HCT116 (cell line): ENCODE results near the gene ACADS. TPM values are rescaled to one million over a fixed set of nuclear protein-coding genes. Genes with fewer than 3 reads are reported as not detected.

Experiments
- ATAC-seq: fragments of 200-7000 bp; cut with Tn5 transposase; 2 replicates; pipeline ENCODE4 v1.9.1; 2020; ENCODE audit warnings: mild to moderate bottlenecking, moderate library complexity
- BruUV-seq: library from RNA; stranded (reverse); fragments of 400-500 nt; replicated peaks from 2 replicates; lab custom pipeline; 2021; lab: Mats Ljungman, UMichigan
- CTCF ChIA-PET: fragments of 300-600 bp; sonication (Branson Sonifier 250); formaldehyde crosslinking; loops from one replicate; lab custom pipeline; 2021; ENCODE audit warnings: antibody characterized with exemption; lab: Charles Lee
- POLR2A ChIA-PET: fragments of 300-600, 350-600 bp; sonication (Branson Sonifier 250); formaldehyde crosslinking; loops from one replicate; lab custom pipeline; 2021; ENCODE audit warnings: antibody characterized with exemption; lab: Charles Lee
- RAD21 ChIA-PET, 2 experiments: fragments of 300-600 bp; sonication (Branson Sonifier 250); formaldehyde crosslinking; loops; one replicate each; lab custom pipeline; 2023; ENCODE audit warnings: low total read pairs in 2 of 2; ENCODE audit not compliant: uncharacterized antibody in 2 of 2, unreplicated experiment in 2 of 2, low non-redundant PET in 1 of 2; lab: Charles Lee
- DNase-seq: peaks from one replicate; pipeline ENCODE4 v3.0.0-alpha.2; 2010; ENCODE audit warnings: low read depth, low spot score
- H2AFZ ChIP-seq: fragments of 200-600 bp; shearing (Covaris generic), sonication (generic); 2 replicates; pipeline ENCODE4 v1.6.1; 2017; ENCODE audit warnings: low read depth, mixed run types, mixed read lengths, antibody characterized with exemption, low read length; ENCODE audit not compliant: poor library complexity, severe bottlenecking
- H3K27ac ChIP-seq: 2 replicates; pipeline ENCODE4 v1.5.1; 2012; ENCODE audit warnings: low read depth, low read length
- H3K27me3 ChIP-seq: fragments of 200-600 bp; sonication (generic); 2 replicates; pipeline ENCODE4 v1.6.1; 2016; ENCODE audit warnings: mixed run types, low read length, mixed read lengths; ENCODE audit not compliant: insufficient read depth
- H3K36me3 ChIP-seq, 2 experiments: fragments of 200-500 bp in 1 of 2; fragments of 200-600 bp in 1 of 2; sonication (Bioruptor generic) in 1 of 2; sonication (generic) in 1 of 2; 2 replicates each; pipeline versions ENCODE4 v1.5.1 to v1.6.1; 2014 to 2016; ENCODE audit warnings: low read length in 2 of 2, inconsistent platforms in 1 of 2, mixed read lengths in 1 of 2, mixed run types in 1 of 2; ENCODE audit not compliant: insufficient read depth in 2 of 2, control insufficient read depth in 1 of 2
- H3K4me1 ChIP-seq, 2 experiments: fragments of 200-600 bp in 1 of 2; sonication (generic) in 1 of 2; 2 replicates each; pipeline versions ENCODE4 v1.5.1 to v1.6.1; 2012 to 2017; ENCODE audit warnings: low read length in 2 of 2, inconsistent platforms in 1 of 2, mild to moderate bottlenecking in 1 of 2, mixed read lengths in 1 of 2, mixed run types in 1 of 2, moderate library complexity in 1 of 2; ENCODE audit not compliant: insufficient read depth in 2 of 2, control insufficient read depth in 1 of 2
- H3K4me2 ChIP-seq: fragments of 200-600 bp; sonication (generic); 2 replicates; pipeline ENCODE4 v1.6.1; 2017; ENCODE audit warnings: mixed run types, low read length, mixed read lengths
- H3K4me3 ChIP-seq, 2 experiments: fragments of 200-600 bp in 1 of 2; sonication (generic) in 1 of 2; replicated peaks in 1 of 2; 2 replicates each; pipeline ENCODE4 v1.5.1; 2011 to 2016; ENCODE audit warnings: low read length in 2 of 2, control low read depth in 1 of 2, low read depth in 1 of 2, mild to moderate bottlenecking in 1 of 2, mixed read lengths in 1 of 2, mixed run types in 1 of 2
- H3K79me2 ChIP-seq: fragments of 200-600 bp; sonication (generic); 2 replicates; pipeline ENCODE4 v1.6.1; 2017; ENCODE audit warnings: mild to moderate bottlenecking, mixed run types, low read length, moderate library complexity, mixed read lengths; ENCODE audit not compliant: insufficient read depth
- H3K9ac ChIP-seq: fragments of 200-600 bp; sonication (generic); 2 replicates; pipeline ENCODE4 v1.6.1; 2016; ENCODE audit warnings: low read length, mixed read lengths
- H3K9me2 ChIP-seq: fragments of 200-600 bp; sonication (generic), shearing (Covaris generic); 2 replicates; pipeline ENCODE4 v1.6.1; 2017; ENCODE audit warnings: mixed run types, mild to moderate bottlenecking, moderate library complexity; ENCODE audit not compliant: insufficient read depth
- H3K9me3 ChIP-seq, 2 experiments: fragments of 200-500 bp in 1 of 2; fragments of 200-600 bp in 1 of 2; sonication (Bioruptor generic) in 1 of 2; sonication (generic) in 1 of 2; 2 replicates each; pipeline ENCODE4 v1.6.1; 2014 to 2017; ENCODE audit warnings: low read length in 2 of 2, mixed read lengths in 2 of 2, inconsistent platforms in 1 of 2, low read depth in 1 of 2, mild to moderate bottlenecking in 1 of 2, mixed run types in 1 of 2, moderate library complexity in 1 of 2; ENCODE audit not compliant: control insufficient read depth in 1 of 2, insufficient read depth in 1 of 2
- H4K20me1 ChIP-seq: fragments of 200-600 bp; sonication (generic), shearing (Covaris generic); 2 replicates; pipeline ENCODE4 v1.6.1; 2017; ENCODE audit warnings: mixed run types, mild to moderate bottlenecking, moderate library complexity; ENCODE audit not compliant: insufficient read depth
- CBX3 ChIP-seq: IDR thresholded peaks from 2 replicates; pipeline ENCODE4 v1.6.1; 2012; ENCODE audit warnings: low read depth
- CEBPB ChIP-seq: IDR thresholded peaks from 2 replicates; pipeline ENCODE4 v1.6.1; 2012; ENCODE audit warnings: low read depth
- EZH2phosphoT487 ChIP-seq: fragments of 200-600 bp; IDR thresholded peaks from 2 replicates; pipeline ENCODE4 v1.6.1; 2018; ENCODE audit warnings: antibody characterized with exemption, borderline replicate concordance
- FOSL1 ChIP-seq: IDR thresholded peaks from 2 replicates; pipeline ENCODE4 v1.6.1; 2012; ENCODE audit warnings: low read depth
- JUND ChIP-seq: IDR thresholded peaks from 2 replicates; pipeline ENCODE4 v1.6.1; 2012
- POLR2A ChIP-seq: IDR thresholded peaks from 2 replicates; pipeline ENCODE4 v1.7.0; 2011; ENCODE audit warnings: borderline replicate concordance; ENCODE audit not compliant: insufficient read depth, insufficient read length; ENCODE audit errors: extremely low read depth
- POLR2AphosphoS5 ChIP-seq: IDR thresholded peaks from 2 replicates; pipeline ENCODE4 v1.6.1; 2011; ENCODE audit warnings: mild to moderate bottlenecking, low read depth, low read length, moderate library complexity
- SP1 ChIP-seq: IDR thresholded peaks from 2 replicates; pipeline ENCODE4 v1.6.1; 2012; ENCODE audit warnings: low read depth
- TCF7L2 ChIP-seq: IDR thresholded peaks from 2 replicates; pipeline ENCODE4 v1.7.0; 2011; ENCODE audit warnings: borderline replicate concordance, inconsistent platforms; ENCODE audit not compliant: insufficient read depth, insufficient read length; ENCODE audit errors: extremely low read depth
- ZNF274 ChIP-seq: fragments of 200-500 bp; sonication (Bioruptor generic); IDR thresholded peaks from 2 replicates; pipeline ENCODE4 v1.6.1; 2014; ENCODE audit warnings: mild to moderate bottlenecking, low read depth, low read length, inconsistent platforms
- intact Hi-C: fragments of 100-400 bp; cut with micrococcal nuclease; formaldehyde crosslinking; loops from 2 replicates; pipeline ENCODE4 v1.10.0; 2022
- total RNA-seq: library from RNA; stranded (reverse); gene quantifications from one replicate; pipeline ENCODE4 v1.2.1, GENCODE V29; 2021; ENCODE audit not compliant: unreplicated experiment
- TF ChIP-seq, protein P1 (sequence below): IDR thresholded peaks from 2 replicates; pipeline ENCODE4 v1.6.1; 2012
- TF ChIP-seq, protein P2 (sequence below), 3 experiments: fragments of 200-600 bp in 1 of 3; sonication (generic) in 1 of 3; IDR thresholded peaks in 2 of 3; conservative IDR thresholded peaks in 1 of 3; 2 replicates each; pipeline ENCODE4 v1.5.1; 2012 to 2017; ENCODE audit warnings: low read depth in 2 of 3, low read length in 2 of 3, antibody characterized with exemption in 1 of 3, borderline replicate concordance in 1 of 3, control low read depth in 1 of 3, mild to moderate bottlenecking in 1 of 3, mixed read lengths in 1 of 3, mixed run types in 1 of 3, moderate library complexity in 1 of 3; ENCODE audit not compliant: insufficient read depth in 1 of 3

ACADS gene
- total RNA-seq, 1 experiment from 2014 or later = 21.4 TPM

DNA sequence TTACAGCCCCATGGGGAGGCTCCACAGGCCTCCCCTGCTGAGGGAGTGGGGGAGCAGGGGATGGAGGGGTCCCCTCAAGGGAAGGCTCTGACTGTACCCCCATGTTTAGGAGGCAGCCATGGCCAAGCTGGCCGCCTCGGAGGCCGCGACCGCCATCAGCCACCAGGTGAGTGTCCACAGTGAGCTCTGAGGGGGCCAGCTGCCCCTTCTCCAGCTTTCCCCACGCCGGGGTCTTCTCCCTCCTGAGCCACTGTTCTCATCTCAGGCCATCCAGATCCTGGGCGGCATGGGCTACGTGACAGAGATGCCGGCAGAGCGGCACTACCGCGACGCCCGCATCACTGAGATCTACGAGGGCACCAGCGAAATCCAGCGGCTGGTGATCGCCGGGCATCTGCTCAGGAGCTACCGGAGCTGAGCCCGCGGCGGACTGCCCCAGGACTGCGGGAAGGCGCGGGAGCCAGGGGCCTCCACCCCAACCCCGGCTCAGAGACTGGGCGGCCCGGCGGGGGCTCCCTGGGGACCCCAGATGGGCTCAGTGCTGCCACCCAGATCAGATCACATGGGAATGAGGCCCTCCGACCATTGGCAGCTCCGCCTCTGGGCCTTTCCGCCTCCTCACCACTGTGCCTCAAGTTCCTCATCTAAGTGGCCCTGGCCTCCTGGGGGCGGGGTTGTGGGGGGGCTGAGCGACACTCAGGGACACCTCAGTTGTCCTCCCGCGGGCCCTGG is 13.6 kb downstream of the ACADS start:
- Histone ChIP-seq H3K27me3 (no peaks in the 10 kb centered on the region), H3K4me2 (no peak overlapping the region), H3K27ac (no peak overlapping the region), H3K4me1 (no peaks in the 10 kb centered on the region), H3K9me3 (no peaks in the 10 kb centered on the region), H3K9me2 (no peaks in the 10 kb centered on the region), H3K4me3 (no peak overlapping the region), H4K20me1 (no peaks in the 10 kb centered on the region), H3K36me3 (no peaks in the 10 kb centered on the region), H3K9ac (no peak overlapping the region), H3K79me2 (no peaks in the 10 kb centered on the region), H2AFZ (no peak overlapping the region)
- ATAC-seq (no peak; the same call in 1 of the 2 replicates), DNase-seq (no peak)
- TF ChIP-seq, protein P1, sequence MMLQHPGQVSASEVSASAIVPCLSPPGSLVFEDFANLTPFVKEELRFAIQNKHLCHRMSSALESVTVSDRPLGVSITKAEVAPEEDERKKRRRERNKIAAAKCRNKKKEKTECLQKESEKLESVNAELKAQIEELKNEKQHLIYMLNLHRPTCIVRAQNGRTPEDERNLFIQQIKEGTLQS = no peak
- TF ChIP-seq SP1 = no peak
- TF ChIP-seq CBX3 = no peak
- TF ChIP-seq EZH2phosphoT487 = no peak
- TF ChIP-seq FOSL1 = no peak
- no peak for TF ChIP-seq ZNF274
- ChIA-PET RAD21 (no interaction called here), POLR2A (interaction anchor here (0.6 kb wide), 1 partner anchor 484 kb away, joined by 3 read pairs; no protein-coding TSS in a partner anchor), CTCF (no interaction called here)
- BruUV-seq = no TSS peak
- intact Hi-C loops = no loop called here

DNA sequence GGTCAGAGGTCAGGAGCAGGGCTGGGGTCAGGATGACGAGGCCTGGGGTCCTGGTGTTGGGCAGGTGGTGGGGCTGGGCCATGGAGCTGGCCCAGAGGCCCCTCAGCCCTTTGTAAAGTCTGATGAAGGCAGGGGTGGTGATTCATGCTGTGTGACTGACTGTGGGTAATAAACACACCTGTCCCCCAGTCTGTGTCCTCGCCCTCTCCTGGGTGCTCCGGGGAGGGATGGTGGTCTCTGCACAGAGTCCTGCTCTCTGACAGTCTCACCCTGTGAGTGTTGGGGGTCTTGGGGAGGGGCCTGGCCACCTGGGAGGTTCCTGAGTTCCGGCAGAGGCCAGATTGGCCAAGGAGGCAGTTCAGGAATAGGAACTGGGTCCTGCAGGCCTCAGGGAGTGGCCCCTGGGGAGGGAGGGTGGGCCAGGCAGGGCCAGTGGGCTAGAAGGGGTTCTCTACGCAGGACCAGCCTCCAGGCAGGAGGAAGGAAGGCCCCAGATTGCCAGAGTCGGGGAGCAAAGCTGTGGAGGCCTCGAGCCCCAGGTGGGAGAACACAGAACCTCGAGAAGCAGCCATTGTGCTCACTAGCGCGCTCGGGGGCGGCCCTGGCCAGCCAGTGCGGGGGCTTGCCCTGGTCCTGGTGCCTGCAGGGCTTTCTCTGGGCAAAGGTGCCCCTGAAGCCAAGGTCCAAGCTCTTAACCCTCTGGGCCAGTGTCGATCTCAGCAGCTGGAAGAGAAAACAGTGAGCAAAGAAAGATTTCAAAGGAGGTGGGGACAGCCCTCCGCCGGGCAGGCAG is 14.4 kb downstream of the ACADS start:
- no TSS peak for BruUV-seq
- Histone ChIP-seq H3K36me3 (no peaks in the 10 kb centered on the region), H3K4me2 (no peak overlapping the region), H3K9me3 (no peaks in the 10 kb centered on the region), H4K20me1 (no peaks in the 10 kb centered on the region), H3K79me2 (no peaks in the 10 kb centered on the region), H3K4me1 (no peaks in the 10 kb centered on the region), H3K4me3 (no peak overlapping the region), H3K27me3 (no peaks in the 10 kb centered on the region), H3K9ac (no peak overlapping the region), H3K27ac (no peak overlapping the region), H3K9me2 (no peaks in the 10 kb centered on the region), H2AFZ (no peak overlapping the region)
- no peak for ATAC-seq
- intact Hi-C loops = no loop called here
- DNase-seq = no peak
- POLR2A ChIA-PET = interaction anchor here (0.6 kb wide), 1 partner anchor 484 kb away, joined by 3 read pairs; no protein-coding TSS in a partner anchor
- CTCF ChIA-PET = no interaction called here
- RAD21 ChIA-PET = no interaction called here
- TF ChIP-seq SP1 = no peak
- no peak for TF ChIP-seq TCF7L2
- no peak for TF ChIP-seq JUND
- TF ChIP-seq, protein P1 = no peak
- no peak for TF ChIP-seq POLR2AphosphoS5
- no peak for TF ChIP-seq FOSL1
- TF ChIP-seq, protein P2, sequence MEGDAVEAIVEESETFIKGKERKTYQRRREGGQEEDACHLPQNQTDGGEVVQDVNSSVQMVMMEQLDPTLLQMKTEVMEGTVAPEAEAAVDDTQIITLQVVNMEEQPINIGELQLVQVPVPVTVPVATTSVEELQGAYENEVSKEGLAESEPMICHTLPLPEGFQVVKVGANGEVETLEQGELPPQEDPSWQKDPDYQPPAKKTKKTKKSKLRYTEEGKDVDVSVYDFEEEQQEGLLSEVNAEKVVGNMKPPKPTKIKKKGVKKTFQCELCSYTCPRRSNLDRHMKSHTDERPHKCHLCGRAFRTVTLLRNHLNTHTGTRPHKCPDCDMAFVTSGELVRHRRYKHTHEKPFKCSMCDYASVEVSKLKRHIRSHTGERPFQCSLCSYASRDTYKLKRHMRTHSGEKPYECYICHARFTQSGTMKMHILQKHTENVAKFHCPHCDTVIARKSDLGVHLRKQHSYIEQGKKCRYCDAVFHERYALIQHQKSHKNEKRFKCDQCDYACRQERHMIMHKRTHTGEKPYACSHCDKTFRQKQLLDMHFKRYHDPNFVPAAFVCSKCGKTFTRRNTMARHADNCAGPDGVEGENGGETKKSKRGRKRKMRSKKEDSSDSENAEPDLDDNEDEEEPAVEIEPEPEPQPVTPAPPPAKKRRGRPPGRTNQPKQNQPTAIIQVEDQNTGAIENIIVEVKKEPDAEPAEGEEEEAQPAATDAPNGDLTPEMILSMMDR (IDR thresholded peaks at IDR 0.05 in 2 of 3, conservative IDR thresholded peaks at IDR 0.05 in 1 of 3; ENCODE audit: borderline replicate concordance in 1 of 3, insufficient read depth in 1 of 3, low read depth in 2 of 3, low read length in 2 of 3) = no peak
- no peak for TF ChIP-seq POLR2A
- TF ChIP-seq CEBPB = no peak
